Neural crest cell (in vitro differentiated cells): Measurements from ENCODE around the gene EEF1AKMT3. TPM values are rescaled to one million over a fixed set of nuclear protein-coding genes. Genes with fewer than 3 reads are reported as not detected.

Source experiments
- DNase-seq: peaks from one replicate; pipeline ENCODE4 v3.0.0; 2021; ENCODE audit warnings: low read depth, mixed read lengths, low spot score
- H3K27ac Mint-ChIP-seq: one replicate; pipeline ENCODE4 v1.8.0; 2021; ENCODE audit warnings: mild to moderate bottlenecking, mixed read lengths; ENCODE audit not compliant: unreplicated experiment
- H3K27me3 Mint-ChIP-seq: 2 replicates; pipeline ENCODE4 v1.8.0; 2021; ENCODE audit warnings: low read depth, mild to moderate bottlenecking, mixed read lengths
- H3K36me3 Mint-ChIP-seq: 2 replicates; pipeline ENCODE4 v1.8.0; 2021; ENCODE audit warnings: low read depth, mild to moderate bottlenecking, mixed read lengths
- H3K4me1 Mint-ChIP-seq: 2 replicates; pipeline ENCODE4 v1.8.0; 2021; ENCODE audit warnings: mixed read lengths
- H3K4me3 Mint-ChIP-seq: one replicate; pipeline ENCODE4 v1.8.0; 2021; ENCODE audit warnings: mild to moderate bottlenecking, mixed read lengths
- H3K9me3 Mint-ChIP-seq: 2 replicates; pipeline ENCODE4 v1.8.0; 2021; ENCODE audit warnings: mixed read lengths
- total RNA-seq: library from RNA; stranded (reverse); gene quantifications from 2 replicates; pipeline ENCODE4 v1.2.1, GENCODE V29; 2021
- TF ChIP-seq, protein P1 (sequence below): fragments of 200-600 bp; sonication (generic); conservative IDR thresholded peaks from 2 replicates; pipeline ENCODE4 v1.5.0; 2021; ENCODE audit warnings: antibody characterized with exemption, mild to moderate bottlenecking

Gene EEF1AKMT3
- total RNA-seq, 1 donor from 2014 or later = 5.6 TPM

GRCh38 chr12:57782608-57783465, 10.4 kb downstream of the EEF1AKMT3 start, which contains the start of gene TSFM:
Gene TSFM (plus strand): TSS chr12:57782787. CDS start chr12:57782802, 15 bp downstream.
- DNase-seq = peak; percentile 99
- Mint-ChIP-seq H3K36me3 (peaks cover 7% of the 10 kb centered on the region), H3K27ac (peak within 1 kb of the TSS; percentile 99), H3K9me3 (no peaks in the 10 kb centered on the region), H3K4me3 (peak within 1 kb of the TSS; percentile 100), H3K27me3 (no peaks in the 10 kb centered on the region), H3K4me1 (peaks cover 16% of the 10 kb centered on the region)
- TF ChIP-seq, protein P1, sequence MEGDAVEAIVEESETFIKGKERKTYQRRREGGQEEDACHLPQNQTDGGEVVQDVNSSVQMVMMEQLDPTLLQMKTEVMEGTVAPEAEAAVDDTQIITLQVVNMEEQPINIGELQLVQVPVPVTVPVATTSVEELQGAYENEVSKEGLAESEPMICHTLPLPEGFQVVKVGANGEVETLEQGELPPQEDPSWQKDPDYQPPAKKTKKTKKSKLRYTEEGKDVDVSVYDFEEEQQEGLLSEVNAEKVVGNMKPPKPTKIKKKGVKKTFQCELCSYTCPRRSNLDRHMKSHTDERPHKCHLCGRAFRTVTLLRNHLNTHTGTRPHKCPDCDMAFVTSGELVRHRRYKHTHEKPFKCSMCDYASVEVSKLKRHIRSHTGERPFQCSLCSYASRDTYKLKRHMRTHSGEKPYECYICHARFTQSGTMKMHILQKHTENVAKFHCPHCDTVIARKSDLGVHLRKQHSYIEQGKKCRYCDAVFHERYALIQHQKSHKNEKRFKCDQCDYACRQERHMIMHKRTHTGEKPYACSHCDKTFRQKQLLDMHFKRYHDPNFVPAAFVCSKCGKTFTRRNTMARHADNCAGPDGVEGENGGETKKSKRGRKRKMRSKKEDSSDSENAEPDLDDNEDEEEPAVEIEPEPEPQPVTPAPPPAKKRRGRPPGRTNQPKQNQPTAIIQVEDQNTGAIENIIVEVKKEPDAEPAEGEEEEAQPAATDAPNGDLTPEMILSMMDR = peak; percentile 96

DNA sequence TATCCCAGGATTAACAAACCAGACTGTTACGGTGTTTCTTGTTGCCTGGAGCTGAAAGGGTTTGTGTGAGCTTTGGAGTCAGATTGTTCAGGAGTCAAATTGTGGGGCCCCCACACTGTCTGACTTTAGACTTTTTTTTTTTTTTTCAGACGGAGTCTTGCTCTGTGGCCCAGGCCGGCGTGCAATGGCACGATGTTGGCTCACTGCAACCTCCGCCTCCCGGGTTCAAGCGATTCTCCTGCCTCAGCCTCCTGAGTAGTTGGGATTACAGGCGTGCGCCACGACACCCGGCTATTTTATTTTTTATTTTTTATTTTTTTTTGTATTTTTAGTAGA, 11.0 kb downstream of the EEF1AKMT3 start:
- peaks cover 7% of the 10 kb centered on the region for H3K36me3 Mint-ChIP-seq
- TF ChIP-seq, protein P1 = no peak
- H3K9me3 Mint-ChIP-seq = no peaks in the 10 kb centered on the region
- no peak for DNase-seq
- no peaks in the 10 kb centered on the region for H3K27me3 Mint-ChIP-seq
- peaks cover 16% of the 10 kb centered on the region for H3K4me1 Mint-ChIP-seq
- peak overlapping the region; percentile 100 for H3K4me3 Mint-ChIP-seq
- H3K27ac Mint-ChIP-seq = no peak overlapping the region

GRCh38 chr12:57783861-57784260, 11.4 kb downstream of the EEF1AKMT3 start:
- H3K27ac Mint-ChIP-seq = no peak overlapping the region
- peaks cover 16% of the 10 kb centered on the region for H3K4me1 Mint-ChIP-seq
- peak overlapping the region; percentile 82 for H3K4me3 Mint-ChIP-seq
- peaks cover 7% of the 10 kb centered on the region for H3K36me3 Mint-ChIP-seq
- no peak for DNase-seq
- no peaks in the 10 kb centered on the region for H3K27me3 Mint-ChIP-seq
- no peaks in the 10 kb centered on the region for H3K9me3 Mint-ChIP-seq
- TF ChIP-seq, protein P1 = no peak

DNA sequence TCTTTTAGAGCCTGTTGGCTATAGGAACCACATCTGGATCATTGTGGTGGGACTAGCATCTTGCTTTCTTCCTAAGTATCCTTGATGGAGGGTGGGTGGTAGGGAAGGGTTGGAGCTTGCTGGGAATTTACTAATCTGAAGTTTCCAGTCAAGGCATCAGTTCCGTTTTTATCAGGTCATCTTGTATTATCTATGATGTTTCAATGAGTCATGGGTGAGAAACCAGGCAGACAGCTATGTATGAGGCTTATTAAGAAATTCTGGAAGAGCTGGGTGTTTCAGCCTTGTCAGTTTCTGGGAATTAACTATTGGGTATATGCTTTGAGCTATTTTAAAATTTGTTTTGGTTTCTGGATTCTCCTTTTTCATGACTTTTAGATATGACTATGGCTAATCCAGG, 21.5 kb downstream of the EEF1AKMT3 start:
- H3K36me3 Mint-ChIP-seq = peaks cover 2% of the 10 kb centered on the region
- TF ChIP-seq, protein P1 = no peak
- H3K27ac Mint-ChIP-seq = no peak overlapping the region
- no peak for DNase-seq
- H3K4me3 Mint-ChIP-seq = no peak overlapping the region
- H3K9me3 Mint-ChIP-seq = no peaks in the 10 kb centered on the region
- H3K27me3 Mint-ChIP-seq = no peaks in the 10 kb centered on the region
- H3K4me1 Mint-ChIP-seq = no peaks in the 10 kb centered on the region

- TF ChIP-seq, protein P1 = no peak
- Mint-ChIP-seq H3K4me1 (no peaks in the 10 kb centered on the region), H3K36me3 (peaks cover 2% of the 10 kb centered on the region), H3K27ac (no peak overlapping the region), H3K27me3 (no peaks in the 10 kb centered on the region), H3K9me3 (no peaks in the 10 kb centered on the region), H3K4me3 (no peak overlapping the region)
- no peak for DNase-seq
These were observed 22.9 kb downstream of the EEF1AKMT3 start for GRCh38 chr12:57795354-57795753.
